GM12892 (cell line): Measurements from ENCODE around the gene RNU1-1.
"Not testable (repeated sequence)": the region's sequence is repeated elsewhere in the genome, so short reads cannot be mapped to it uniquely, and the experiment has no call there.

Experiments used
- POLR2A ChIP-seq: IDR thresholded peaks from 2 replicates; pipeline ENCODE4 v1.6.1; 2011; ENCODE audit warnings: low read depth, low read length, control low read depth
- POLR2AphosphoS5 ChIP-seq: IDR thresholded peaks from 2 replicates; pipeline ENCODE4 v1.6.1; 2011; ENCODE audit warnings: low read depth, low read length, control low read depth
- TAF1 ChIP-seq: IDR thresholded peaks from 2 replicates; pipeline ENCODE4 v1.6.1; 2011; ENCODE audit warnings: low read depth, mild to moderate bottlenecking, control low read depth, low read length, borderline replicate concordance

DNA sequence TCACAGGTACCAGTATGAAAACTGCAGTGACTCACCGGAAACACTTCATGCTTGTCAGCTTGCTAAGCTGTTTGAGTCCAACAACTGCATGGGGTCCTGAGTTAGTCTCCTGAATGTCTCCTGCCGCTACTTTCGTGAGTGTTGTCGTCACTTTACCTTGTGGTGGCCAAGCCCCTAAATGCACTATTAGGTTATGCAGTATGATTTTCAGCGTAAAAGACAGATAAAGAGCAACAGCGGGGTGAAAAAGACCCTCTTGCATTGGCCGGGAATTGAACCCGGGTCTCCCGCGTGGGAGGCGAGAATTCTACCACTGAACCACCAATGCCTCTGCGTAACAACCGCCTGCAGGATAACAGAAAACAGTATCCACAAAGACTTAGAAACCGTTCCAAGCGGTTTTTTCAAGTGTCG lies 31.6 kb upstream of the RNU1-1 start:
- not testable (repeated sequence) for TF ChIP-seq POLR2A, POLR2AphosphoS5, TAF1
